ENCODE measurements around the gene CHST2.
A peak's percentile ranks its signal among the peaks of the same experiment; 100 is the strongest.

The CHST2 gene

GRCh38 chr3:143135150-143135549 is 15.6 kb downstream of the CHST2 start:
- Histone ChIP-seq H3K4me1 (ENCODE audit: control insufficient read depth, insufficient read depth, low read length, unreplicated experiment) (peaks cover 18% of the 10 kb centered on the region), H3K79me2 (ENCODE audit: control insufficient read depth, insufficient read depth, low read length, unreplicated experiment) (no peaks in the 10 kb centered on the region), H3K36me3 (ENCODE audit: insufficient read depth, low read length) (no peaks in the 10 kb centered on the region), H3K27me3 (ENCODE audit: insufficient read depth, low read length) (no peaks in the 10 kb centered on the region), H3K4me3 (ENCODE audit: low read depth, low read length) (peak overlapping the region; percentile 41; the same call in 1 of the 2 replicates), H2AFZ (ENCODE audit: low read length, unreplicated experiment) (peak overlapping the region; percentile 44), H3K27ac (ENCODE audit: low read depth, low read length) (peak overlapping the region; percentile 58)

- H2AFZ ChIP-seq (ENCODE audit: low read length, unreplicated experiment), result no peak overlapping the region
- H3K27ac ChIP-seq (ENCODE audit: low read depth, low read length), result no peak overlapping the region
- H3K27me3 ChIP-seq (ENCODE audit: insufficient read depth, low read length), result no peaks in the 10 kb centered on the region
- no peaks in the 10 kb centered on the region for H3K79me2 ChIP-seq (ENCODE audit: control insufficient read depth, insufficient read depth, low read length, unreplicated experiment)
- no peaks in the 10 kb centered on the region for H3K36me3 ChIP-seq (ENCODE audit: insufficient read depth, low read length)
- no peak overlapping the region for H3K4me3 ChIP-seq (ENCODE audit: low read depth, low read length)
- H3K4me1 ChIP-seq (ENCODE audit: control insufficient read depth, insufficient read depth, low read length, unreplicated experiment), result peaks cover 18% of the 10 kb centered on the region
These were observed 18.0 kb downstream of the CHST2 start for GRCh38 chr3:143137435-143138036.

GRCh38 chr3:143138953-143139352 is 19.4 kb downstream of the CHST2 start:
- no peaks in the 10 kb centered on the region for H3K36me3 ChIP-seq (ENCODE audit: insufficient read depth, low read length)
- no peaks in the 10 kb centered on the region for H3K79me2 ChIP-seq (ENCODE audit: control insufficient read depth, insufficient read depth, low read length, unreplicated experiment)
- no peaks in the 10 kb centered on the region for H3K27me3 ChIP-seq (ENCODE audit: insufficient read depth, low read length)
- H3K27ac ChIP-seq (ENCODE audit: low read depth, low read length), result no peak overlapping the region
- no peak overlapping the region for H2AFZ ChIP-seq (ENCODE audit: low read length, unreplicated experiment)
- no peak overlapping the region for H3K4me3 ChIP-seq (ENCODE audit: low read depth, low read length)
- H3K4me1 ChIP-seq (ENCODE audit: control insufficient read depth, insufficient read depth, low read length, unreplicated experiment), result peaks cover 18% of the 10 kb centered on the region

- Histone ChIP-seq H3K4me1 (ENCODE audit: control insufficient read depth, insufficient read depth, low read length, unreplicated experiment) (peaks cover 12% of the 10 kb centered on the region), H3K27ac (ENCODE audit: low read depth, low read length) (no peak overlapping the region)
These were observed 20.2 kb downstream of the CHST2 start for GRCh38 chr3:143139762-143140161.

GRCh38 chr3:143140550-143140949 is 21.0 kb downstream of the CHST2 start:
- H3K79me2 ChIP-seq (ENCODE audit: control insufficient read depth, insufficient read depth, low read length, unreplicated experiment), result no peaks in the 10 kb centered on the region
- H3K36me3 ChIP-seq (ENCODE audit: insufficient read depth, low read length), result no peaks in the 10 kb centered on the region
- no peaks in the 10 kb centered on the region for H3K27me3 ChIP-seq (ENCODE audit: insufficient read depth, low read length)
- H3K4me3 ChIP-seq (ENCODE audit: low read depth, low read length), result no peak overlapping the region
- H3K4me1 ChIP-seq (ENCODE audit: control insufficient read depth, insufficient read depth, low read length, unreplicated experiment), result peaks cover 4% of the 10 kb centered on the region
- no peak overlapping the region for H2AFZ ChIP-seq (ENCODE audit: low read length, unreplicated experiment)
- H3K27ac ChIP-seq (ENCODE audit: low read depth, low read length), result no peak overlapping the region

More at GRCh38 chr3:143139762-143140161, 20.2 kb downstream of the CHST2 start:
- H3K4me3 ChIP-seq (ENCODE audit: low read depth, low read length), result no peak overlapping the region
- H3K79me2 ChIP-seq (ENCODE audit: control insufficient read depth, insufficient read depth, low read length, unreplicated experiment), result no peaks in the 10 kb centered on the region
- no peak overlapping the region for H2AFZ ChIP-seq (ENCODE audit: low read length, unreplicated experiment)
- H3K27me3 ChIP-seq (ENCODE audit: insufficient read depth, low read length), result no peaks in the 10 kb centered on the region
- no peaks in the 10 kb centered on the region for H3K36me3 ChIP-seq (ENCODE audit: insufficient read depth, low read length)

- Histone ChIP-seq H2AFZ (ENCODE audit: low read length, unreplicated experiment) (no peak overlapping the region), H3K4me1 (ENCODE audit: control insufficient read depth, insufficient read depth, low read length, unreplicated experiment) (no peaks in the 10 kb centered on the region), H3K79me2 (ENCODE audit: control insufficient read depth, insufficient read depth, low read length, unreplicated experiment) (no peaks in the 10 kb centered on the region), H3K27ac (ENCODE audit: low read depth, low read length) (no peak overlapping the region), H3K27me3 (ENCODE audit: insufficient read depth, low read length) (no peaks in the 10 kb centered on the region), H3K36me3 (ENCODE audit: insufficient read depth, low read length) (no peaks in the 10 kb centered on the region), H3K4me3 (ENCODE audit: low read depth, low read length) (no peak overlapping the region)
These were observed 22.8 kb downstream of the CHST2 start for GRCh38 chr3:143142354-143142753.

- Histone ChIP-seq H2AFZ (ENCODE audit: low read length, unreplicated experiment) (no peak overlapping the region), H3K27me3 (ENCODE audit: insufficient read depth, low read length) (no peaks in the 10 kb centered on the region), H3K79me2 (ENCODE audit: control insufficient read depth, insufficient read depth, low read length, unreplicated experiment) (no peaks in the 10 kb centered on the region), H3K4me3 (ENCODE audit: low read depth, low read length) (no peak overlapping the region), H3K36me3 (ENCODE audit: insufficient read depth, low read length) (no peaks in the 10 kb centered on the region), H3K4me1 (ENCODE audit: control insufficient read depth, insufficient read depth, low read length, unreplicated experiment) (no peaks in the 10 kb centered on the region), H3K27ac (ENCODE audit: low read depth, low read length) (no peak overlapping the region)
These were observed 26.3 kb downstream of the CHST2 start for GRCh38 chr3:143145906-143146305.

- no peaks in the 10 kb centered on the region for H3K79me2 ChIP-seq (ENCODE audit: control insufficient read depth, insufficient read depth, low read length, unreplicated experiment)
- H2AFZ ChIP-seq (ENCODE audit: low read length, unreplicated experiment), result no peak overlapping the region
- no peaks in the 10 kb centered on the region for H3K36me3 ChIP-seq (ENCODE audit: insufficient read depth, low read length)
- H3K4me3 ChIP-seq (ENCODE audit: low read depth, low read length), result no peak overlapping the region
- H3K27me3 ChIP-seq (ENCODE audit: insufficient read depth, low read length), result no peaks in the 10 kb centered on the region
- H3K27ac ChIP-seq (ENCODE audit: low read depth, low read length), result no peak overlapping the region
- H3K4me1 ChIP-seq (ENCODE audit: control insufficient read depth, insufficient read depth, low read length, unreplicated experiment), result no peaks in the 10 kb centered on the region
These were observed 27.1 kb downstream of the CHST2 start for GRCh38 chr3:143146486-143147274.

- Histone ChIP-seq H3K79me2 (ENCODE audit: control insufficient read depth, insufficient read depth, low read length, unreplicated experiment) (no peaks in the 10 kb centered on the region), H3K27me3 (ENCODE audit: insufficient read depth, low read length) (no peaks in the 10 kb centered on the region), H3K36me3 (ENCODE audit: insufficient read depth, low read length) (no peaks in the 10 kb centered on the region), H3K4me1 (ENCODE audit: control insufficient read depth, insufficient read depth, low read length, unreplicated experiment) (no peaks in the 10 kb centered on the region), H3K4me3 (ENCODE audit: low read depth, low read length) (no peak overlapping the region), H3K27ac (ENCODE audit: low read depth, low read length) (no peak overlapping the region), H2AFZ (ENCODE audit: low read length, unreplicated experiment) (no peak overlapping the region)
These were observed 28.1 kb downstream of the CHST2 start for GRCh38 chr3:143147707-143148106.

GRCh38 chr3:143150071-143150470 is 30.5 kb downstream of the CHST2 start:
- Histone ChIP-seq H3K27ac (ENCODE audit: low read depth, low read length) (no peak overlapping the region), H3K4me1 (ENCODE audit: control insufficient read depth, insufficient read depth, low read length, unreplicated experiment) (no peaks in the 10 kb centered on the region), H2AFZ (ENCODE audit: low read length, unreplicated experiment) (no peak overlapping the region), H3K27me3 (ENCODE audit: insufficient read depth, low read length) (no peaks in the 10 kb centered on the region), H3K36me3 (ENCODE audit: insufficient read depth, low read length) (no peaks in the 10 kb centered on the region), H3K4me3 (ENCODE audit: low read depth, low read length) (no peak overlapping the region), H3K79me2 (ENCODE audit: control insufficient read depth, insufficient read depth, low read length, unreplicated experiment) (no peaks in the 10 kb centered on the region)

Data from ACC112 (cell line).